Left renal pelvis (tissue), 4 donors: ENCODE results near the gene PDE10A. TPM values are rescaled to one million over a fixed set of nuclear protein-coding genes. Genes with fewer than 3 reads are reported as not detected.

ENCODE experiments used
- DNase-seq, 4 donors: peaks; one replicate each; pipeline ENCODE4 v3.0.0-alpha.2; 2013; ENCODE audit warnings: low read depth in 4 of 4, low spot score in 3 of 4
- polyA plus RNA-seq, 4 donors: library from polyadenylated mRNA; unstranded; fragments of 120-200 nt; gene quantifications; one replicate each; pipeline ENCODE4 v1.2.1, GENCODE V29; 2013; ENCODE audit not compliant: insufficient read length in 4 of 4

PDE10A gene
- polyA plus RNA-seq, 4 donors = 18.7 to 27.6 (median 21.9) TPM

DNA sequence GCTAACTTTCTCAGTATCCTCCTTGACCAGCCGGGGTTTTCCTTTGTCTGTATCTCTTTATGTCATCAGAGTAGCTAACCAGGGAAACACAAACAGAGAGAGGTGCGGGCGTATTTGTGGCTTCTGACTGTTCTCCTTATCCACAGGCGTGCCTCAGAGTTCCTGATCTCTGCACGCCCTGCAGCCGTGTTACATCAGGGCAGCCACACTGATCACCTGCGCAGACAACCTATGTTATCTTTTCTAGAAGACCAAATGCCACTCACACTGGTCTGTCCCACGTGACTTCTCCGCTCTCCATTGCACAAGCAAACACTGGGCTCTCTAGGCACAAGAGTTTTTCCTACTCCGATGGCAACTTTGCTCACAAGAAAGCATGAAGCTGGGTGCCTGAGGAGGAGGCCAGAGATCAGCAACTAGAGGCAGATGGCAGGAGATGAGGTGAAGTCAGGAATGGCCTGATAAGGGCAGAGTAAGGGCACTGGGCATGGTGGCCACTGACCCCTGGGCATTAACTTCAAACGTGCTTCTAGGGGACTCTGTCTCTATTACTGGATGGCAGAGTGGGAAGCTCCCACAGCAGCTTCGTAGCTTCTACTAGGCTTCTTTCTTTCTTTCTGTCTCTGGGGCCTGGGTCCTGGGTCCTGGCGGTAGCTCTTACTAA is 4.5 kb downstream of the PDE10A start:
- no peak for DNase-seq

DNA sequence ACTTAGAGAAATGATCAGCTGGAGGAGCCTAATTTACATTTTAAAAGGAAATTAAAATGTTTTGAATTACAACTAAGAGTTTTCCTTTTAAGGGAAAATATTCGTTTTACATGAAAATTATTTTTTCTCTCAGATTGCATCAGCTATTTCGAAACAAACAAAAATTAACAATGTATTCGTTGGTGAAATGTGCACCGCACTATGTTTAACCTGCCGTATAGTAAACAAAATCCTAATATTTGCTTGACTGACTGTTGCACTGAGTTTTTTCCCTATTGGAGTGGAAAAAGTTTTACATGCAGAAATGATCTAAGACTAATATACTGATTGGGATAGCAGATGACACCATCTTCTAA is 5.7 kb downstream of the PDE10A start:
- no peak for DNase-seq

DNA sequence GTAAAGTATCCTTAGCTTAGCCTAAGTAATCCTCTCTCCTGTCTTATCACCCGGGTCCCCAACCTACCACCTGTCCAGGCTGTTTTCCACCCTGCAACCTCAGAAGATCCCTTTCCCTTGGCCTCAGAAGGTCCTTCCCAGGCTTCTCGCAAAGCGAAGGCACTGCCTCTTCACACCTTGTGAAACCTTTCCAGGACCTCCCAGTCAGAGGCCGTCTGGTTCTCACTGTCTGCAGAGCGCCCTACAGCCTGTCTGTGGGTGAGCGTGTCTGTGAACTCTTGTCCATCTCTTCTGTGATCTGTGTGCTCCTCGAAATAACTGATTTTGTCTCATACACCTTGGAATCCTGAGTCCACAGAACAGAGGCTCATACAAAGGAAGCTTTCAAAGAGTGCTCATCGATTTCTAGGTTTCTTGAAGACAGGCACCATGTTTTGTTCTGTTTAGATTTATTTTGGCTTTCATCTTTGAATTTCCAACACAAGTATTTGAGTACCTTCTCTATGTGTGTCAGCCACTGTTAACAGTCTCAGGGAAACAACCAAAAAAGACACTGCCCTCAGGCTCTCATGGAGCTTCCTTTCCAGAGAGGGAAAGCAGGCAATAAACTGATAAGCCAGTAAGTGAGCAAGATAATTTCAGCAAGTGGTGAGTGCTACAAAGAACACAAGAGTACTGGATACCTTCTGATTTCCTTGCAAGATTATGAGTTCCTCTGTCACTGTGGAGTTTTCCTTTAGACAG is 6.3 kb downstream of the PDE10A start:
- DNase-seq = no peak

DNA sequence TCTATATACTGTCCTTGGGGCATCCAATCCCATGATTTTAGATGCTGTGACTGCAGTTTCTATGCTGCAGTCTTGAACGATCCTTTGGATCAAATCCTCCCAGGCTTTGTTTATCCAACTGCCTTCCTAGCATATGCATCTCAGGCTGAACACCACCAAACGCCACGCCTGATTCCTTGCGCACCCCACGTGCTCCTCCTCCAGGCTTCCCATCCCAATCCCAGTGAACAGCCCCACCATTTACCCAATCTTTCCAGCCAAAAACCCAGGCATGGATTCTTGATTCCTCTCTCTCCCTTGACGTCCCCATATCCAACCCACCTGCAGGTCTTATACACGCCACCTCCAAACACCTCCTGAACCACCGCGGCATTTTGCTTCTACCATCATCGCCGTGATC is 7.8 kb downstream of the PDE10A start:
- DNase-seq = no peak

- DNase-seq = no peak
Observed at GRCh38 chr6:165654144-165654543, 8.9 kb downstream of the PDE10A start.

GRCh38 chr6:165653607-165654006 is 9.4 kb downstream of the PDE10A start:
- no peak for DNase-seq

DNA sequence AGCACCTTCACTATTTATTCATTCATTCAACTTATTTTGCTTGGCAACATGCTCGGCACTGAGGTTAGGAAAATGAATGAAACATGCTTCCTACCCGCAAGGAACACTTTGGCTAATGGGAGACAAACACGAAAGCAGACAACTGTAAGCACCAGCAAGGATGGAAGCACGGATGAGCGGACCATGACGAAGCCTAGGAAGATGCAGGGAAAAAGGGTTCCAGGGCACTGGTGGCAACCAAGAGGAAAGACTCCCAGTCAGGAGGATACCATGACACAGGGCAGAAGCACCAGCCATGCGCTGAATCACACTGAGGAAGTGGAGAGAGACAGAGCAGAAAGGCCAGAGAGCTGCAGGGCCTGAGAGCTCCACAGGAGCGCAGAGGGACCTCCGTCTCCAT is 9.8 kb downstream of the PDE10A start:
- DNase-seq = no peak

- no peak for DNase-seq
Observed at GRCh38 chr6:165652766-165653165, 10.3 kb downstream of the PDE10A start.

DNA sequence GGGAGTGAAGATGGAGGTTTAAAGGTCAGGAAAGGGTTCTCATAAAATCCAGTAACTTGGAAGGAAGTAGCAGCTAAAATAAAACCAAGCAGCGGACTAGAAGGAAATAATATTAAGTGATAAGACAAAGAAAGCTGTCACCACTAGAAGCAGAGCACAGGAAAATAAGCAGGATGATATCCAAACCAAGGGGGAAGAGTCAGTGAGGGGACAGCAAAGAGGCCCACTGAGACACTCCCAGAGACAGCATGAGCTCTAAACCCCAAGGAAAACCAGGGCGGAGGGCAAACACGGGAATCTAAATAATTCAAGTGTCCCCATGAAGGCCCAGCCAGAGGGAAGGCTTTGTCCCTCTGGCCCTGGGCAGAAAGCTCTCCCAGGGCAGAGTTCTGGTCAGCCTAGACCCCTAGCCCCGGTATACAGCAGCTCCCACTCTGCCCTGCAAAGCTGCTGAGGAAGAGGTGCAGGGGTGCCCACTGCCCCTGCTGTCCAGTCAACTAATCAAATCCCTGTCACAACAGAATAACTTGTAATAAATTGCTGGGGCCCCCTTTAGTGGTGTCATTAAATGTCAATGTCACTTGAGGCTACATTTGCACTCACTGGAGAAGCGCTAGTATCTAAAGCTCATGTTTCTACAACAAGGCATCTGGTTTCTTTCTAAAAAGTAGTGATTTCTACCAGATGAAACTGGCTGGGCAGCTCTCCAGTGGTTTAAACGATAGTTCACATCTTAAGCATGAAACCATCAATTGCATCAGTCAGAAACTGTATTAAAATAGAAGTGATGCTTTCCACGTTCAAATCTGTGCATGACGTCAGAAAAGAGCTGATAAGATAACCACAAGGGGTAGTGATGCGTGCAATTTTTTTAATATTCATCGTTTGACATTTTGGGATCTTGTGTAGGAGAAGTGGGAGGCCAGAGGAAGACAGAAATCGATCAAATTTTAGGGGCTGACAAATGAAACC is 13.6 kb downstream of the PDE10A start:
- DNase-seq = no peak

DNA sequence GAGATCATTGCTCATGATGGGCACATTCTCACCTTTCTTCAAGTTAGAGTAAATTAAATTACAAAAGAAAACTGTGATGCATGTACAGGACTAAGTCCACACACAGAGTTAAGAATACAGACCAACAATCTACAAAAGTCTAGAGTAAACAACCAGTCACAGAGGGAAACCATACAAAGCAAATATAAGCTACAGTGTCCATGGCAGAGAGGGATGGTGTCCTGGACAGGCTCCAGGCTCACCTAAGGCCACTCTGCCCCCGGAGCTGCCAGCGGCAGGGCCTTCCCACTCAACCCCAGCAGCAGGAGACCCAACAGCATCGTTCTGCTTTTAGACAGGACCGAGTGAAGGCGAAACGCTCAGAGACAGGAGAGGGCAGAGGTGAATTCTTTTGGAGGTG is 16.0 kb downstream of the PDE10A start:
- DNase-seq = no peak

DNA sequence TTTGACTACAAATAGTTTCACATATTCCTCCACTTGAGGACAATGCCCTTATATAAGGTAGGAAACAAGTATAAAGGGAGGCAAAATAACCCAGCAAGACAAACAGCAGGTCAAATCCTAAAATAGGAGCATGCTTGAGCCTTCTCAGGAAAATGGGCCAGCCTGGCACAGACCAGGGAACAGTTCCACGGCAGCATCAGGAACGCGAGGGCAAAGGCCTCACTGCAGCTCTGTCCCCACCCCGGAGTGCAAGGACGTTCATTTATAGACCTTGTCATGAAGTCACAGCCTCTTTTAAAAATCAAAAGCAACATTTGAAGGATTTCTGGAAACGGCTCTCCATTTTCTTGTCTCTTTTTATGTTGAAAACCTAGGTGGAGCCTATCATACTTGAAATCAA is 17.1 kb downstream of the PDE10A start:
- DNase-seq = no peak

DNA sequence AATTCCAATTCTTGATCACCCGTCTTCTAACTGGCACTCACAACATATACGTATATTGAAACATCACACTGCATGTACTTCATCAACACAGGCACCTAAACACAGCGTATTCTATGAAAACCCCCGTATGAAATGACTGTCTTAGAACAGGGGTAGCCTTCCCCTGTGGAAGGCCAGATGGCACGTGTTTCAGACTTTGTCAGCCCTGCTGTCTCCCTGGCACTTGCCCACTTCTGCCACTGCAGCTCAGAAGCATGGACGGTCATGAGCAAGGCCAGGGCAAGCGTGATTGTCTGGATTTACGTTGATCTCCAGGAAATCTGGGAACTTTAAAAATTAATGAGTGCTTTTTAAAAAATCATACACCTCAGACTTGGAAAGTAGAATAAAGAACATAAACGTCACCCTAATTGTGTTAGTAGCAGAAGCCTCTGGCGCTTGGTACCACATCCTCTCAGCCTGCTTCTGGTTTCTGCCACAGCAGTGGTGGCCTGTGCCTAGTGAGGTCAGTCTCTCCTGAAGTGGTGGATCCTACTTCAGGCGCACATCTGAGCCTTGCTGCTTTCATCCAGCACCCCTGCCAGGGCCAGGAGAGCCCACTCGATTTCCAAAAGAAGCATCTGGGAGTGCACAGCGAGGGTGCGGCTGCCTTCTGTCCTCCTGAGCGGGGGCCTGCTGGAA is 18.3 kb downstream of the PDE10A start:
- no peak for DNase-seq

- no peak for DNase-seq
Observed at GRCh38 chr6:165643015-165643414, 20.0 kb downstream of the PDE10A start.

- DNase-seq = no peak
Observed at GRCh38 chr6:165641672-165642156, 21.3 kb downstream of the PDE10A start.

- no peak for DNase-seq
Observed at GRCh38 chr6:165640806-165641205, 22.2 kb downstream of the PDE10A start.

DNA sequence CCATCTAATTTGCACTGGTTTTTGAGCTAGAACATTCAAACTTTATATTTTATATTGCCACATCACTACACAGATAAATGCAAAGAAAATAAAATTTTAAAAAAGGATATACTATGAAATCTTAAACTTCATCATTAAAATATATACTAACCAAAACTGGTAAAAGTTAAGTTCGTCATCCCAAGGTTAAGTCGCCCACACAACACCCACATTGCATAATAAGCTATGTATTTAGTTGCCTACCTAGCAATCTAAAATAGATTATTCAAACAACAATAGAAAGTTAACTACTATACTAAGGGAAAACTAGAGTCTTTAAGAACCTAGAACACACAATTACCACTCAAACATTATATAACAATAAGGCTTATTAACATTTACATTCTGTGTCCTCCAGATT is 24.5 kb downstream of the PDE10A start:
- DNase-seq = no peak

GRCh38 chr6:165637586-165637985 is 25.5 kb downstream of the PDE10A start:
- DNase-seq = no peak

DNA sequence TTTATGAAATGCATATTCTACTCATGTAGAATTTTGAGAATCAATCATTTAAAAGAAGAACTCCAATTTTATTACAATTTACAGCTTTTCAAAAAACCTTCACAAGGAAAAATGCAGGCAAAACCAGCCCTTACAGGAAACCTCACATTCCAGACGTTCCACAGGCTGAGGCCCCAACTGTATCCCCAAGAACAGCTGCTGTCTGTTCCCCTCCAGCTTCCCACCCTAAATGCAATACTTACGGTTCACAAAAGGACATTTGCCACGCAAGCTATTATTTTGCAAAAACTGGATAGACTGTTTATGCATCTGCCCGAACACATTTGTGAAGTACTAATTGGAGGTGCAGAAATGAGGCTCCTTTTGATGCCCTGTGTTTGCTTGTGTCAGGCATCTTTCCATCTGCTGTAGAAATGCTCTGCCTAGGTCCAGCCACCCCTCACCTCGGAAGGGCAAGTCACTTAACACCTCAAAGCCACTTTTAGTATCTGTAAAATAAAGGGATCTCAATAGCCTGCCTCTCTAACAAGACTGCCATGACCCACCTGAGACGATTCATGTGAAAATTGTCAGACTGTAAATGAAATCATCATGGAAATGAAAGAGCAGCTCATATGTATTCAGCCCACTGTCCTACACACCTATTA is 26.5 kb downstream of the PDE10A start:
- no peak for DNase-seq

DNA sequence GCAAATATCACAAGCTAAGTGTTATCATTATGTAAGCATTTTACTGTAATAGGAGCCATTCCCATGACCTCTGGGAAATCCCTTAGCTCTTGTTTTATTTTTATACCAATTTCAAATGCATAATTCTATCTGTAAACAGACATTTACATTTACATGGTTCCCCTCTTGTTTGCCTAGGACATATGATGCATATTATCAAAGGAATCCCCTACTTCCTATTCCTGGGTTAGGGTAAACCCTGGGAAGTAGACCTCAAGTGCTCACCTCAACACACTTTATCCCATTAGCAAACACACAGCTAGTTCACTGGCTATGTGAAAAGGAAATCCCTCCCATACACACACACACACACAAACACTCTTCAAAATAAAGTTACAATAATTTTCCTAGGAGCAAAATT is 27.1 kb downstream of the PDE10A start:
- no peak for DNase-seq
